ENCODE measurements around the gene RPH3AL. TPM values are rescaled to one million over a fixed set of nuclear protein-coding genes. Genes with fewer than 3 reads are reported as not detected.

The RPH3AL gene
- total RNA-seq, 1 donor: 2.9 TPM

DNA sequence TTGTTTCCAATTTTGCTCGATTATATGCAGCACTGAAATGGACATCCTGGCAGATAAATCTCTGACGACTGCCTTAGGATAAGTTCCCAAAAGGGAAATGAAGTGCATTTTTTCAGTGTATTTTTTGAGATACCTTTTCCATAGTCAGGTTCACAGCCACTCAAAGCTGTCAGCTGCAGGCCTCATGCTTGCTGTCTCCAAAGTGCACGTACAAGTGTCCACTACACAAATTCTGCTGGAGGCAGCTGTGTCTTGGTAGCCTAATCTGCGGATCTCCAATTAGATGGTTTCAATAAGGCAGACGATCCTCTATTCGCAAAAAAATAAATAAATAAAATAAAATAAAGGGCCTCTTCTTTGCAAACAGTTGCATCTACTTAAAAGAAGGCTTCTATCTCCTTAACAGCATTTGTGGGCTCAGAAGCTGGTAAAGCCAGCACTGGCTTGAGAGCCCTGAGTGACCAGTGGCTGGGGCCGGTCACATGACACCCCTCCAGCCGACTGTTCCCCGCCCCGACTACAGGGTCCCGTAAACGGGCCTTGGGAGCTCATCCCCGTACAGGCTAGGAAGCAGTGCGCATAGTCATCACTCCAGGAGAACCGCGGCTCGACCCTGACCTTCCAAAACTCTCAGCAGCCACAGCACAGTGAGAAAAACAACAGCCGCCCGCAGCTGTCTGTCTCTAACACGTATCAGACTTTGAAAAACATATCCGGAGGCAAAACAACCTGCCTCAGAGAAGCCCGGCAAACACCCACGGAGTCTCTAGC is 18.8 kb downstream of the RPH3AL start:
- no peak overlapping the region for H3K27ac ChIP-seq (ENCODE audit: low read depth, low read length)
- peak overlapping the region; percentile 92 for H2AFZ ChIP-seq (ENCODE audit: low read length)
- TF ChIP-seq, protein P1, sequence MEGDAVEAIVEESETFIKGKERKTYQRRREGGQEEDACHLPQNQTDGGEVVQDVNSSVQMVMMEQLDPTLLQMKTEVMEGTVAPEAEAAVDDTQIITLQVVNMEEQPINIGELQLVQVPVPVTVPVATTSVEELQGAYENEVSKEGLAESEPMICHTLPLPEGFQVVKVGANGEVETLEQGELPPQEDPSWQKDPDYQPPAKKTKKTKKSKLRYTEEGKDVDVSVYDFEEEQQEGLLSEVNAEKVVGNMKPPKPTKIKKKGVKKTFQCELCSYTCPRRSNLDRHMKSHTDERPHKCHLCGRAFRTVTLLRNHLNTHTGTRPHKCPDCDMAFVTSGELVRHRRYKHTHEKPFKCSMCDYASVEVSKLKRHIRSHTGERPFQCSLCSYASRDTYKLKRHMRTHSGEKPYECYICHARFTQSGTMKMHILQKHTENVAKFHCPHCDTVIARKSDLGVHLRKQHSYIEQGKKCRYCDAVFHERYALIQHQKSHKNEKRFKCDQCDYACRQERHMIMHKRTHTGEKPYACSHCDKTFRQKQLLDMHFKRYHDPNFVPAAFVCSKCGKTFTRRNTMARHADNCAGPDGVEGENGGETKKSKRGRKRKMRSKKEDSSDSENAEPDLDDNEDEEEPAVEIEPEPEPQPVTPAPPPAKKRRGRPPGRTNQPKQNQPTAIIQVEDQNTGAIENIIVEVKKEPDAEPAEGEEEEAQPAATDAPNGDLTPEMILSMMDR (IDR thresholded peaks at IDR 0.05; ENCODE audit: extremely low read depth, low read depth, low read length): no peak
- H3K4me2 ChIP-seq (ENCODE audit: insufficient read depth, low read length): peak overlapping the region; percentile 74
- peaks cover 3% of the 10 kb centered on the region for H3K27me3 ChIP-seq (ENCODE audit: insufficient read depth, low read length)
- H4K20me1 ChIP-seq (ENCODE audit: insufficient read depth, low read length): no peaks in the 10 kb centered on the region
- peak; percentile 98 for DNase-seq (ENCODE audit: insufficient read length, low spot score, missing footprints)
- peak overlapping the region; percentile 65 for H3K4me3 ChIP-seq (ENCODE audit: insufficient read depth, low read length)
- no peaks in the 10 kb centered on the region for H3K79me2 ChIP-seq (ENCODE audit: insufficient read depth, low read length)
- H3K9me3 ChIP-seq (ENCODE audit: low read depth, low read length): no peaks in the 10 kb centered on the region
- H3K36me3 ChIP-seq (ENCODE audit: insufficient read depth, low read length): no peaks in the 10 kb centered on the region
- H3K4me1 ChIP-seq (ENCODE audit: insufficient read depth, low read length): no peaks in the 10 kb centered on the region

DNA sequence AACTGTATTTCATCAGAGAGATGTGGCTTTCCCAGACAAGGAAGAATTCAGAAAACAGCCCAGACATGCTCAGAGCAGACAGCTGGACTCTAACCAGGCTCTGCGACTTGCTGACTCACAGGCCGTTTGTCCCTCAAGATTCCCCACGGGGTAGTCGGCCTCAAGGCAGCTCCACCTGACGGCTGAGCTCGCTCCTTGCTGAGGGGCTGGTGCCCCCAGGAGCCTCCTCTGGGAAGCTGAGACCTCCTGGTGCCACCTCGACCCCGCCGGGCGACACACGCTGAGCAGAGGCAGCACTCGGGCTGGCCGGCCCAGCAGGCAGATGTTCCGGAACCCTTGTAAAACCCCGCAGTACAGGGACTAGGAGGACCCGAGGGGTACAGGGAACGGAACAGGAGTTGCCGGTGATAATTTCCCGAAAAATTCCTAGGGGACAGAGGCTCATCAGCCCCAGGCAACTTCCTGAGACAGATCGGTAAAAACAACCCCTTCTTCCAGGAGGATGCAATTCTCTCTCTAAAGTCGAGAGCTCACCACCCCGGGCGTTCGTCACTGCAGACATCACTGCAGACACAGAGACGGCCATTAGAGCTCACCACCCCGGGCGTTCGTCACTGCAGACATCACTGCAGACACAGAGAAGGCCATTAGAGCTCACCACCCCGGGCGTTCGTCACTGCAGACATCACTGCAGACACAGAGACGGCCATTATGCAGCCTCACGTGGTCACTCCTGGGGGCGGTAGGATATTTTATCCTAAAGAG is 19.9 kb downstream of the RPH3AL start:
- TF ChIP-seq, protein P1 (IDR thresholded peaks at IDR 0.05; ENCODE audit: extremely low read depth, low read depth, low read length): no peak
- no peak overlapping the region for H3K4me3 ChIP-seq (ENCODE audit: insufficient read depth, low read length)
- H3K4me1 ChIP-seq (ENCODE audit: insufficient read depth, low read length): no peaks in the 10 kb centered on the region
- no peak overlapping the region for H3K27ac ChIP-seq (ENCODE audit: low read depth, low read length)
- peaks cover 3% of the 10 kb centered on the region for H3K27me3 ChIP-seq (ENCODE audit: insufficient read depth, low read length)
- DNase-seq (ENCODE audit: insufficient read length, low spot score, missing footprints): peak; percentile 92
- no peaks in the 10 kb centered on the region for H3K79me2 ChIP-seq (ENCODE audit: insufficient read depth, low read length)
- no peaks in the 10 kb centered on the region for H4K20me1 ChIP-seq (ENCODE audit: insufficient read depth, low read length)
- no peaks in the 10 kb centered on the region for H3K36me3 ChIP-seq (ENCODE audit: insufficient read depth, low read length)
- H3K9me3 ChIP-seq (ENCODE audit: low read depth, low read length): no peaks in the 10 kb centered on the region
- H3K4me2 ChIP-seq (ENCODE audit: insufficient read depth, low read length): no peak overlapping the region
- no peak overlapping the region for H2AFZ ChIP-seq (ENCODE audit: low read length)

DNA sequence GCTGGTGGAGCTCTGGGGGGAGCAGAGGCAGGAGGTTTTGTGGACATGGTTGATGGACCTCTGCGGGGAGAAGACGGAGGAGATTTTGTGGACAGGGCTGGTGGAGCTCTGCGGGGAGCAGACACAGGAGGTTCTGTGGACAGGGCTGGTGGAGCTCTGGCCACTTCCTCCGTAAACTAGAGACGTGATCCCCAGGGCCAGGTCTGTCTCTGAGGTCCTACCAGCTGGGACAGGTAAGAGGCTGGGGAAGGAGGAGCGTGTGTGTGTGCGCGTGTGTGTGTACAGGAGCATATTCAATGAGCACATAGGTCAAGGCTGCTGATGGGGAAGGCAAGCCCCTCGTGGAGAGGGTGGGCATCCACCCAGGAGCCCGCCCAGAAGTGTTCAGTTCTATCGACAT is 20.6 kb downstream of the RPH3AL start:
- H3K27me3 ChIP-seq (ENCODE audit: insufficient read depth, low read length): peaks cover 3% of the 10 kb centered on the region
- no peaks in the 10 kb centered on the region for H3K4me1 ChIP-seq (ENCODE audit: insufficient read depth, low read length)
- TF ChIP-seq, protein P1 (IDR thresholded peaks at IDR 0.05; ENCODE audit: extremely low read depth, low read depth, low read length): no peak
- no peak overlapping the region for H3K4me2 ChIP-seq (ENCODE audit: insufficient read depth, low read length)
- no peaks in the 10 kb centered on the region for H3K79me2 ChIP-seq (ENCODE audit: insufficient read depth, low read length)
- no peaks in the 10 kb centered on the region for H3K9me3 ChIP-seq (ENCODE audit: low read depth, low read length)
- H3K27ac ChIP-seq (ENCODE audit: low read depth, low read length): no peak overlapping the region
- H2AFZ ChIP-seq (ENCODE audit: low read length): no peak overlapping the region
- no peaks in the 10 kb centered on the region for H4K20me1 ChIP-seq (ENCODE audit: insufficient read depth, low read length)
- peak; percentile 6 for DNase-seq (ENCODE audit: insufficient read length, low spot score, missing footprints)
- no peaks in the 10 kb centered on the region for H3K36me3 ChIP-seq (ENCODE audit: insufficient read depth, low read length)
- no peak overlapping the region for H3K4me3 ChIP-seq (ENCODE audit: insufficient read depth, low read length)

Data from osteoblast (primary cell).